Measurements from ENCODE around the gene EGFL6. TPM values are rescaled to one million over a fixed set of nuclear protein-coding genes. Genes with fewer than 3 reads are reported as not detected.

Gene EGFL6
- total and polyA plus RNA-seq, 2 experiments from 2014 or later = not detected

- Histone ChIP-seq H4K20me1 (ENCODE audit: insufficient read depth) (no peaks in the 10 kb centered on the region), H3K4me2 (ENCODE audit: unreplicated experiment) (peak within 1 kb of the TSS; percentile 98), H3K9me3 (ENCODE audit: low read depth) (no peaks in the 10 kb centered on the region), H3K4me3 (peak within 1 kb of the TSS; percentile 94), H3K36me3 (ENCODE audit: low read depth) (no peaks in the 10 kb centered on the region), H2AFZ (peak within 1 kb of the TSS; percentile 80), H3K79me2 (ENCODE audit: insufficient read depth) (0 out of 2 replicates have a peak, but pooled peaks cover 10% of the 10 kb centered on the region), H3K4me1 (ENCODE audit: insufficient read depth) (peaks cover 19% of the 10 kb centered on the region; the same call in 1 of the 2 replicates), H3K9me2 (ENCODE audit: insufficient read depth) (no peaks in the 10 kb centered on the region), H3K9ac (peak within 1 kb of the TSS; percentile 97), H3K27ac (peak within 1 kb of the TSS; percentile 99), H3F3A (ENCODE audit: insufficient read depth) (peaks cover 23% of the 10 kb centered on the region), H3K27me3 (replicated peaks; ENCODE audit: insufficient read depth) (no peaks in the 10 kb centered on the region)
- TF ChIP-seq EZH2 (IDR thresholded peaks at IDR 0.05; ENCODE audit: insufficient read depth, poor library complexity, severe bottlenecking) (no peak), EZH2phosphoT487 (IDR thresholded peaks at IDR 0.05; ENCODE audit: insufficient read depth, low read depth) (no peak)
- 0 to 2% methylated on average over 27 to 34 of the region's 54 CpGs for WGBS, 2 experiments (ENCODE audit: low coverage in 1 of 2, low lambda C conversion rate in 2 of 2, missing lambda C conversion rate in 2 of 2)
- DNase-seq = peak; percentile 97
- in situ Hi-C loops (cut with MboI) = loop anchor here (25.0 kb wide), 1 partner anchor 384 kb away; the partner anchor contains the start of gene GEMIN8
These were observed 83.7 kb downstream of the EGFL6 start, which contains the start of gene TCEANC for GRCh38 chrX:13652850-13653693. TSS of gene TCEANC (plus strand) at chrX:13653141. CDS start at chrX:13662509, 9,368 bp downstream.

GRCh38 chrX:13654116-13654515, 84.7 kb downstream of the EGFL6 start:
- no peak for DNase-seq
- Histone ChIP-seq H3K4me2 (ENCODE audit: unreplicated experiment) (peak overlapping the region; percentile 85), H3F3A (ENCODE audit: insufficient read depth) (peaks cover 30% of the 10 kb centered on the region), H3K9ac (peak overlapping the region; percentile 97), H3K4me3 (peak overlapping the region; percentile 94; the same call in 1 of the 2 replicates), H3K27ac (no peak overlapping the region; the same call in 1 of the 2 replicates), H3K27me3 (replicated peaks; ENCODE audit: insufficient read depth) (no peaks in the 10 kb centered on the region), H3K9me2 (ENCODE audit: insufficient read depth) (no peaks in the 10 kb centered on the region), H4K20me1 (ENCODE audit: insufficient read depth) (no peaks in the 10 kb centered on the region), H3K79me2 (ENCODE audit: insufficient read depth) (0 out of 2 replicates have a peak, but pooled peaks cover 10% of the 10 kb centered on the region), H3K9me3 (ENCODE audit: low read depth) (no peaks in the 10 kb centered on the region), H2AFZ (0 out of 2 replicates have a peak overlapping the region, but pooled peaks have one; percentile 80), H3K4me1 (ENCODE audit: insufficient read depth) (peaks cover 19% of the 10 kb centered on the region; the same call in 1 of the 2 replicates), H3K36me3 (ENCODE audit: low read depth) (no peaks in the 10 kb centered on the region)
- in situ Hi-C loops (cut with MboI) = loop anchor here (25.0 kb wide), 1 partner anchor 383 kb away; the partner anchor contains the start of gene GEMIN8
- no peak for TF ChIP-seq EZH2 (IDR thresholded peaks at IDR 0.05; ENCODE audit: insufficient read depth, poor library complexity, severe bottlenecking)
- no peak for TF ChIP-seq EZH2phosphoT487 (IDR thresholded peaks at IDR 0.05; ENCODE audit: insufficient read depth, low read depth)

- Histone ChIP-seq H4K20me1 (ENCODE audit: insufficient read depth) (no peaks in the 10 kb centered on the region), H3K36me3 (ENCODE audit: low read depth) (no peaks in the 10 kb centered on the region), H3K4me3 (no peak overlapping the region), H3K79me2 (ENCODE audit: insufficient read depth) (0 out of 2 replicates have a peak, but pooled peaks cover 10% of the 10 kb centered on the region), H3F3A (ENCODE audit: insufficient read depth) (peaks cover 32% of the 10 kb centered on the region), H3K9me3 (ENCODE audit: low read depth) (no peaks in the 10 kb centered on the region), H3K27ac (no peak overlapping the region), H3K27me3 (replicated peaks; ENCODE audit: insufficient read depth) (no peaks in the 10 kb centered on the region), H3K9ac (no peak overlapping the region), H3K4me1 (ENCODE audit: insufficient read depth) (peaks cover 12% of the 10 kb centered on the region; the same call in 1 of the 2 replicates), H3K4me2 (ENCODE audit: unreplicated experiment) (no peak overlapping the region), H2AFZ (no peak overlapping the region), H3K9me2 (ENCODE audit: insufficient read depth) (no peaks in the 10 kb centered on the region)
- in situ Hi-C loops (cut with MboI) = loop anchor here (25.0 kb wide), 1 partner anchor 382 kb away; the partner anchor contains the start of gene GEMIN8
- WGBS, 2 experiments (ENCODE audit: low coverage in 1 of 2, low lambda C conversion rate in 2 of 2, missing lambda C conversion rate in 2 of 2) = 52 to 68% methylated on average over 3 of the region's 3 CpGs
- TF ChIP-seq EZH2 (IDR thresholded peaks at IDR 0.05; ENCODE audit: insufficient read depth, poor library complexity, severe bottlenecking) (no peak), EZH2phosphoT487 (IDR thresholded peaks at IDR 0.05; ENCODE audit: insufficient read depth, low read depth) (no peak)
- DNase-seq = no peak
These were observed 86.3 kb downstream of the EGFL6 start for GRCh38 chrX:13655674-13656073.

GRCh38 chrX:13658602-13659001, 89.2 kb downstream of the EGFL6 start:
- peaks cover 17% of the 10 kb centered on the region for H3K4me1 ChIP-seq (ENCODE audit: insufficient read depth)
- H3K36me3 ChIP-seq (ENCODE audit: low read depth) = no peaks in the 10 kb centered on the region
- WGBS, 2 experiments (ENCODE audit: low coverage in 1 of 2, low lambda C conversion rate in 2 of 2, missing lambda C conversion rate in 2 of 2) = 0 to 2% methylated on average over 2 of the region's 2 CpGs
- H3K79me2 ChIP-seq (ENCODE audit: insufficient read depth) = 0 out of 2 replicates have a peak, but pooled peaks cover 10% of the 10 kb centered on the region
- TF ChIP-seq EZH2phosphoT487 (IDR thresholded peaks at IDR 0.05; ENCODE audit: insufficient read depth, low read depth) = no peak
- TF ChIP-seq EZH2 (IDR thresholded peaks at IDR 0.05; ENCODE audit: insufficient read depth, poor library complexity, severe bottlenecking) = no peak
- no peaks in the 10 kb centered on the region for H3K27me3 ChIP-seq (replicated peaks; ENCODE audit: insufficient read depth)
- no peaks in the 10 kb centered on the region for H4K20me1 ChIP-seq (ENCODE audit: insufficient read depth)
- H3K4me3 ChIP-seq = peak overlapping the region; percentile 64
- peak overlapping the region; percentile 65 for H2AFZ ChIP-seq
- H3K9ac ChIP-seq = peak overlapping the region; percentile 78
- in situ Hi-C loops (cut with MboI) = loop anchor here (25.0 kb wide), 1 partner anchor 379 kb away; the partner anchor contains the start of gene GEMIN8
- H3K4me2 ChIP-seq (ENCODE audit: unreplicated experiment) = peak overlapping the region; percentile 89
- H3K9me3 ChIP-seq (ENCODE audit: low read depth) = no peaks in the 10 kb centered on the region
- H3F3A ChIP-seq (ENCODE audit: insufficient read depth) = peaks cover 34% of the 10 kb centered on the region
- peak overlapping the region; percentile 94 for H3K27ac ChIP-seq
- DNase-seq = peak; percentile 67
- H3K9me2 ChIP-seq (ENCODE audit: insufficient read depth) = no peaks in the 10 kb centered on the region

All from GM23248 (cell line).